Measurements from ENCODE around the gene SBK2. TPM values are rescaled to one million over a fixed set of nuclear protein-coding genes. Genes with fewer than 3 reads are reported as not detected.
"Not testable (repeated sequence)": the region's sequence is repeated elsewhere in the genome, so short reads cannot be mapped to it uniquely, and the experiment has no call there.

SBK2 gene
- total RNA-seq, 1 donor from 2014 or later, result not detected

GRCh38 chr19:55576746-55577145 is 39.8 kb upstream of the SBK2 start:
- Histone ChIP-seq H3K36me3 (ENCODE audit: control insufficient read depth, insufficient read depth, low read length) (no peaks in the 10 kb centered on the region), H3K4me3 (ENCODE audit: low read depth, low read length) (no peak overlapping the region), H3K27me3 (ENCODE audit: control insufficient read depth, insufficient read depth, low read length) (no peaks in the 10 kb centered on the region)
- FAIRE-seq (no peak), DNase-seq (ENCODE audit: low read depth) (no peak)
- no peak for TF ChIP-seq CTCF (IDR thresholded peaks at IDR 0.05; ENCODE audit: insufficient read depth, low read length, severe bottlenecking)

- not testable (repeated sequence) for DNase-seq (ENCODE audit: low read depth); H3K36me3 ChIP-seq (ENCODE audit: control insufficient read depth, insufficient read depth, low read length); H3K4me3 ChIP-seq (ENCODE audit: low read depth, low read length); H3K27me3 ChIP-seq (ENCODE audit: control insufficient read depth, insufficient read depth, low read length); FAIRE-seq
These were observed 37.0 kb upstream of the SBK2 start for GRCh38 chr19:55573929-55574328.

- H3K36me3 ChIP-seq (ENCODE audit: control insufficient read depth, insufficient read depth, low read length); FAIRE-seq; H3K27me3 ChIP-seq (ENCODE audit: control insufficient read depth, insufficient read depth, low read length); DNase-seq (ENCODE audit: low read depth); H3K4me3 ChIP-seq (ENCODE audit: low read depth, low read length): not testable (repeated sequence)
These were observed 32.5 kb upstream of the SBK2 start for GRCh38 chr19:55569477-55569876.

GRCh38 chr19:55567708-55568328 is 30.9 kb upstream of the SBK2 start:
- Histone ChIP-seq H3K27me3 (ENCODE audit: control insufficient read depth, insufficient read depth, low read length) (peaks cover 4% of the 10 kb centered on the region), H3K4me3 (ENCODE audit: low read depth, low read length) (no peak overlapping the region), H3K36me3 (ENCODE audit: control insufficient read depth, insufficient read depth, low read length) (no peaks in the 10 kb centered on the region)
- DNase-seq (ENCODE audit: low read depth) (no peak), FAIRE-seq (no peak)
- no peak for TF ChIP-seq CTCF (IDR thresholded peaks at IDR 0.05; ENCODE audit: insufficient read depth, low read length, severe bottlenecking)

- TF ChIP-seq CTCF (IDR thresholded peaks at IDR 0.05; ENCODE audit: insufficient read depth, low read length, severe bottlenecking), result no peak
- FAIRE-seq (no peak), DNase-seq (ENCODE audit: low read depth) (no peak)
- H3K27me3 ChIP-seq (ENCODE audit: control insufficient read depth, insufficient read depth, low read length), result peaks cover 4% of the 10 kb centered on the region
- H3K4me3 ChIP-seq (ENCODE audit: low read depth, low read length), result no peak overlapping the region
- no peaks in the 10 kb centered on the region for H3K36me3 ChIP-seq (ENCODE audit: control insufficient read depth, insufficient read depth, low read length)
These were observed 29.9 kb upstream of the SBK2 start for GRCh38 chr19:55566823-55567222.

- FAIRE-seq (no peak), DNase-seq (ENCODE audit: low read depth) (no peak)
- no peak for TF ChIP-seq CTCF (IDR thresholded peaks at IDR 0.05; ENCODE audit: insufficient read depth, low read length, severe bottlenecking)
- H3K36me3 ChIP-seq (ENCODE audit: control insufficient read depth, insufficient read depth, low read length), result no peaks in the 10 kb centered on the region
- H3K27me3 ChIP-seq (ENCODE audit: control insufficient read depth, insufficient read depth, low read length), result peaks cover 4% of the 10 kb centered on the region
- no peak overlapping the region for H3K4me3 ChIP-seq (ENCODE audit: low read depth, low read length)
These were observed 26.3 kb upstream of the SBK2 start for GRCh38 chr19:55563261-55563690.

- DNase-seq (ENCODE audit: low read depth), result no peak
- H3K36me3 ChIP-seq (ENCODE audit: control insufficient read depth, insufficient read depth, low read length), result no peaks in the 10 kb centered on the region
- no peak for TF ChIP-seq CTCF (IDR thresholded peaks at IDR 0.05; ENCODE audit: insufficient read depth, low read length, severe bottlenecking)
- H3K4me3 ChIP-seq (ENCODE audit: low read depth, low read length), result no peak overlapping the region
- no peak for FAIRE-seq
- peaks cover 4% of the 10 kb centered on the region for H3K27me3 ChIP-seq (ENCODE audit: control insufficient read depth, insufficient read depth, low read length)
These were observed 22.8 kb upstream of the SBK2 start for GRCh38 chr19:55559684-55560083.

Data from bronchial epithelial cell (primary cell).